Measurements from ENCODE around the gene NDST1.

DNA sequence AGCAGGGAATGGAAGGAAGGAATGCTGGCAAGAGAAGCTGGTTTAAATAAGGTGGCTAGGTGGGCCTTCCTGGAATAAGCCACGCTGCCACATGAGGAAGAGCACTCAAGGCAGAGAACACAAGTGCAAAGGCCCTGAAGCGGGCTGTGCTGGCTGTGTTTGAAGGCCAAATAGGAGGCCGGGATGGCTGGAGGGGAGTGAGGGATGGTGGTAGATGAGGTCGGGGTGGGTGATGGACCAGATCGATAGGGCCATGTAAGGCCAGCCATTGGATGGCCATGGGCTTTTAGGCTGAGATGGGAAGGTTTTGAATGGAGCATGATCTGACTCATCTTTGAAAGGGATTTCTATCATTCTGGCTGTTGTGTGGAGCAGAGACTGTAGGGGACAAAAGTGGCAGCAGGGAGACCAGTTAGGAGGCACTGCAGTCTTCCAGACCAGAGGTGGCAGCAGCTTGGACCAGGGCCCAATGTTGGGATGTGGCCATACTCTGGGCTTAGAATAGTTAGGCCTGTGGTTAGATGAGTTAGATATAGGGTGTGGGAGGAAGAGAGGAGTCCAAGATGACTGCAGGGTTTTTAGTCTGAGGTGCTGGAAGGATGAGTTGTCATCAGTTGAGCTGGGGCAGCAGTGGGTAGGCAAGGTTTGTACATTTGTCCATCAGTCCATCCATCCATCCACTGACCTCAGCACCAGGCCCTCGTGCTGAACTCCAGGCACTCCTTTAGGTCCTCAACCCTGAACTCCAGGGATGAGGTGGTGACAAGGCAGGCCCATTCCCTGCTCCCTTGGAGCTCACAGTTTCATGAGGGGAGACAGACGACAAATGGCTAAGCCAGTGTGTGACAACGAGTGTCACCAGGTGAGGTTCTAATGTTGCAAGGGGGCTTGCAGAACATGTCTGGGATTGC, 30.3 kb downstream of the NDST1 start:
- TF ChIP-seq, protein P1, sequence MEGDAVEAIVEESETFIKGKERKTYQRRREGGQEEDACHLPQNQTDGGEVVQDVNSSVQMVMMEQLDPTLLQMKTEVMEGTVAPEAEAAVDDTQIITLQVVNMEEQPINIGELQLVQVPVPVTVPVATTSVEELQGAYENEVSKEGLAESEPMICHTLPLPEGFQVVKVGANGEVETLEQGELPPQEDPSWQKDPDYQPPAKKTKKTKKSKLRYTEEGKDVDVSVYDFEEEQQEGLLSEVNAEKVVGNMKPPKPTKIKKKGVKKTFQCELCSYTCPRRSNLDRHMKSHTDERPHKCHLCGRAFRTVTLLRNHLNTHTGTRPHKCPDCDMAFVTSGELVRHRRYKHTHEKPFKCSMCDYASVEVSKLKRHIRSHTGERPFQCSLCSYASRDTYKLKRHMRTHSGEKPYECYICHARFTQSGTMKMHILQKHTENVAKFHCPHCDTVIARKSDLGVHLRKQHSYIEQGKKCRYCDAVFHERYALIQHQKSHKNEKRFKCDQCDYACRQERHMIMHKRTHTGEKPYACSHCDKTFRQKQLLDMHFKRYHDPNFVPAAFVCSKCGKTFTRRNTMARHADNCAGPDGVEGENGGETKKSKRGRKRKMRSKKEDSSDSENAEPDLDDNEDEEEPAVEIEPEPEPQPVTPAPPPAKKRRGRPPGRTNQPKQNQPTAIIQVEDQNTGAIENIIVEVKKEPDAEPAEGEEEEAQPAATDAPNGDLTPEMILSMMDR (conservative IDR thresholded peaks at IDR 0.05; ENCODE audit: low read depth, low read length) = peak; percentile 31; the same call in 1 of the 2 replicates
- no peak for TF ChIP-seq EZH2 (IDR thresholded peaks at IDR 0.05; ENCODE audit: low read length, unreplicated experiment)
- no peak for TF ChIP-seq EZH2phosphoT487 (IDR thresholded peaks at IDR 0.05; ENCODE audit: borderline replicate concordance, low read length)
